HCT116 (cell line): ENCODE results near the gene GPR27. TPM values are rescaled to one million over a fixed set of nuclear protein-coding genes. Genes with fewer than 3 reads are reported as not detected.

ENCODE experiments used
- ATAC-seq: fragments of 200-7000 bp; cut with Tn5 transposase; 2 replicates; pipeline ENCODE4 v1.9.1; 2020; ENCODE audit warnings: mild to moderate bottlenecking, moderate library complexity
- BruUV-seq: library from RNA; stranded (reverse); fragments of 400-500 nt; replicated peaks from 2 replicates; lab custom pipeline; 2021; lab: Mats Ljungman, UMichigan
- CTCF ChIA-PET: fragments of 300-600 bp; sonication (Branson Sonifier 250); formaldehyde crosslinking; loops from one replicate; lab custom pipeline; 2021; ENCODE audit warnings: antibody characterized with exemption; lab: Charles Lee
- POLR2A ChIA-PET: fragments of 300-600, 350-600 bp; sonication (Branson Sonifier 250); formaldehyde crosslinking; loops from one replicate; lab custom pipeline; 2021; ENCODE audit warnings: antibody characterized with exemption; lab: Charles Lee
- RAD21 ChIA-PET, 2 experiments: fragments of 300-600 bp; sonication (Branson Sonifier 250); formaldehyde crosslinking; loops; one replicate each; lab custom pipeline; 2023; ENCODE audit warnings: low total read pairs in 2 of 2; ENCODE audit not compliant: uncharacterized antibody in 2 of 2, unreplicated experiment in 2 of 2, low non-redundant PET in 1 of 2; lab: Charles Lee
- DNase-seq: peaks from one replicate; pipeline ENCODE4 v3.0.0-alpha.2; 2010; ENCODE audit warnings: low read depth, low spot score
- H2AFZ ChIP-seq: fragments of 200-600 bp; shearing (Covaris generic), sonication (generic); 2 replicates; pipeline ENCODE4 v1.6.1; 2017; ENCODE audit warnings: low read depth, mixed run types, mixed read lengths, antibody characterized with exemption, low read length; ENCODE audit not compliant: poor library complexity, severe bottlenecking
- H3K27ac ChIP-seq: 2 replicates; pipeline ENCODE4 v1.5.1; 2012; ENCODE audit warnings: low read depth, low read length
- H3K27me3 ChIP-seq: fragments of 200-600 bp; sonication (generic); 2 replicates; pipeline ENCODE4 v1.6.1; 2016; ENCODE audit warnings: mixed run types, low read length, mixed read lengths; ENCODE audit not compliant: insufficient read depth
- H3K36me3 ChIP-seq, 2 experiments: fragments of 200-500 bp in 1 of 2; fragments of 200-600 bp in 1 of 2; sonication (Bioruptor generic) in 1 of 2; sonication (generic) in 1 of 2; 2 replicates each; pipeline versions ENCODE4 v1.5.1 to v1.6.1; 2014 to 2016; ENCODE audit warnings: low read length in 2 of 2, inconsistent platforms in 1 of 2, mixed read lengths in 1 of 2, mixed run types in 1 of 2; ENCODE audit not compliant: insufficient read depth in 2 of 2, control insufficient read depth in 1 of 2
- H3K4me1 ChIP-seq, 2 experiments: fragments of 200-600 bp in 1 of 2; sonication (generic) in 1 of 2; 2 replicates each; pipeline versions ENCODE4 v1.5.1 to v1.6.1; 2012 to 2017; ENCODE audit warnings: low read length in 2 of 2, inconsistent platforms in 1 of 2, mild to moderate bottlenecking in 1 of 2, mixed read lengths in 1 of 2, mixed run types in 1 of 2, moderate library complexity in 1 of 2; ENCODE audit not compliant: insufficient read depth in 2 of 2, control insufficient read depth in 1 of 2
- H3K4me2 ChIP-seq: fragments of 200-600 bp; sonication (generic); 2 replicates; pipeline ENCODE4 v1.6.1; 2017; ENCODE audit warnings: mixed run types, low read length, mixed read lengths
- H3K4me3 ChIP-seq, 2 experiments: fragments of 200-600 bp in 1 of 2; sonication (generic) in 1 of 2; replicated peaks in 1 of 2; 2 replicates each; pipeline ENCODE4 v1.5.1; 2011 to 2016; ENCODE audit warnings: low read length in 2 of 2, control low read depth in 1 of 2, low read depth in 1 of 2, mild to moderate bottlenecking in 1 of 2, mixed read lengths in 1 of 2, mixed run types in 1 of 2
- H3K79me2 ChIP-seq: fragments of 200-600 bp; sonication (generic); 2 replicates; pipeline ENCODE4 v1.6.1; 2017; ENCODE audit warnings: mild to moderate bottlenecking, mixed run types, low read length, moderate library complexity, mixed read lengths; ENCODE audit not compliant: insufficient read depth
- H3K9ac ChIP-seq: fragments of 200-600 bp; sonication (generic); 2 replicates; pipeline ENCODE4 v1.6.1; 2016; ENCODE audit warnings: low read length, mixed read lengths
- H3K9me2 ChIP-seq: fragments of 200-600 bp; sonication (generic), shearing (Covaris generic); 2 replicates; pipeline ENCODE4 v1.6.1; 2017; ENCODE audit warnings: mixed run types, mild to moderate bottlenecking, moderate library complexity; ENCODE audit not compliant: insufficient read depth
- H3K9me3 ChIP-seq, 2 experiments: fragments of 200-500 bp in 1 of 2; fragments of 200-600 bp in 1 of 2; sonication (Bioruptor generic) in 1 of 2; sonication (generic) in 1 of 2; 2 replicates each; pipeline ENCODE4 v1.6.1; 2014 to 2017; ENCODE audit warnings: low read length in 2 of 2, mixed read lengths in 2 of 2, inconsistent platforms in 1 of 2, low read depth in 1 of 2, mild to moderate bottlenecking in 1 of 2, mixed run types in 1 of 2, moderate library complexity in 1 of 2; ENCODE audit not compliant: control insufficient read depth in 1 of 2, insufficient read depth in 1 of 2
- H4K20me1 ChIP-seq: fragments of 200-600 bp; sonication (generic), shearing (Covaris generic); 2 replicates; pipeline ENCODE4 v1.6.1; 2017; ENCODE audit warnings: mixed run types, mild to moderate bottlenecking, moderate library complexity; ENCODE audit not compliant: insufficient read depth
- CEBPB ChIP-seq: IDR thresholded peaks from 2 replicates; pipeline ENCODE4 v1.6.1; 2012; ENCODE audit warnings: low read depth
- CTCF ChIP-seq, 3 experiments: fragments of 200-600 bp in 1 of 3; sonication (generic) in 1 of 3; IDR thresholded peaks in 2 of 3; conservative IDR thresholded peaks in 1 of 3; 2 replicates each; pipeline ENCODE4 v1.5.1; 2012 to 2017; ENCODE audit warnings: low read depth in 2 of 3, low read length in 2 of 3, antibody characterized with exemption in 1 of 3, borderline replicate concordance in 1 of 3, control low read depth in 1 of 3, mild to moderate bottlenecking in 1 of 3, mixed read lengths in 1 of 3, mixed run types in 1 of 3, moderate library complexity in 1 of 3; ENCODE audit not compliant: insufficient read depth in 1 of 3
- EGR1 ChIP-seq: IDR thresholded peaks from 2 replicates; pipeline ENCODE4 v1.6.1; 2012; ENCODE audit warnings: low read depth
- ELF1 ChIP-seq: IDR thresholded peaks from 2 replicates; pipeline ENCODE4 v1.6.1; 2012; ENCODE audit warnings: low read depth, borderline replicate concordance
- REST ChIP-seq: IDR thresholded peaks from 2 replicates; pipeline ENCODE4 v1.6.1; 2012; ENCODE audit warnings: low read depth
- SIN3A ChIP-seq: IDR thresholded peaks from 2 replicates; pipeline ENCODE4 v1.6.1; 2012; ENCODE audit warnings: low read depth
- SP1 ChIP-seq: IDR thresholded peaks from 2 replicates; pipeline ENCODE4 v1.6.1; 2012; ENCODE audit warnings: low read depth
- SRF ChIP-seq: IDR thresholded peaks from 2 replicates; pipeline ENCODE4 v1.6.1; 2012; ENCODE audit warnings: low read depth
- intact Hi-C: fragments of 100-400 bp; cut with micrococcal nuclease; formaldehyde crosslinking; loops from 2 replicates; pipeline ENCODE4 v1.10.0; 2022
- total RNA-seq: library from RNA; stranded (reverse); gene quantifications from one replicate; pipeline ENCODE4 v1.2.1, GENCODE V29; 2021; ENCODE audit not compliant: unreplicated experiment

Gene GPR27
- total RNA-seq, 1 experiment from 2014 or later: not detected

GRCh38 chr3:71707595-71707994 lies 46.1 kb upstream of the GPR27 start:
- CTCF ChIA-PET: no interaction called here
- Histone ChIP-seq H3K4me3 (no peak overlapping the region), H3K79me2 (no peaks in the 10 kb centered on the region), H2AFZ (no peak overlapping the region), H3K36me3 (no peaks in the 10 kb centered on the region), H3K27me3 (no peaks in the 10 kb centered on the region), H3K4me1 (no peaks in the 10 kb centered on the region), H4K20me1 (no peaks in the 10 kb centered on the region), H3K9ac (no peak overlapping the region), H3K9me3 (no peaks in the 10 kb centered on the region), H3K9me2 (no peaks in the 10 kb centered on the region), H3K27ac (no peak overlapping the region), H3K4me2 (no peak overlapping the region)
- no TSS peak for BruUV-seq
- no peak for TF ChIP-seq CTCF (IDR thresholded peaks at IDR 0.05 in 2 of 3, conservative IDR thresholded peaks at IDR 0.05 in 1 of 3; ENCODE audit: borderline replicate concordance in 1 of 3, insufficient read depth in 1 of 3, low read depth in 2 of 3, low read length in 2 of 3)
- TF ChIP-seq EGR1: no peak
- no peak for TF ChIP-seq SRF
- TF ChIP-seq ELF1: no peak
- no peak for TF ChIP-seq SIN3A
- no peak for TF ChIP-seq SP1
- TF ChIP-seq CEBPB: no peak
- TF ChIP-seq REST: no peak
- intact Hi-C loops: no loop called here
- RAD21 ChIA-PET: no interaction called here
- DNase-seq (no peak), ATAC-seq (no peak)
- POLR2A ChIA-PET: no interaction called here
